MG63 (cell line): ENCODE data around the gene KRT80. TPM values are rescaled to one million over a fixed set of nuclear protein-coding genes. Genes with fewer than 3 reads are reported as not detected.

ENCODE experiments used
- DNase-seq: peaks from one replicate; pipeline ENCODE4 v3.0.0-alpha.2; 2020
- H3K27me3 ChIP-seq: fragments of 250-450 bp; sonication (Bioruptor Pico); 2 replicates; pipeline ENCODE4 v1.5.1; 2020; ENCODE audit warnings: mild to moderate bottlenecking, moderate library complexity
- H3K36me3 ChIP-seq: fragments of 250-450 bp; sonication (Bioruptor Pico); 2 replicates; pipeline ENCODE4 v1.5.1; 2020; ENCODE audit warnings: mild to moderate bottlenecking, moderate library complexity
- H3K4me3 ChIP-seq: fragments of 250-450 bp; sonication (Bioruptor Pico); 2 replicates; pipeline ENCODE4 v1.5.1; 2020; ENCODE audit warnings: mild to moderate bottlenecking, moderate library complexity
- H3K9me3 ChIP-seq: fragments of 250-450 bp; sonication (Bioruptor Pico); 2 replicates; pipeline ENCODE4 v1.5.1; 2020; ENCODE audit warnings: mild to moderate bottlenecking, moderate library complexity
- total RNA-seq: library from RNA; depleted of rRNA; stranded (reverse); fragments of >200 nt; shearing (Covaris generic); gene quantifications from 2 replicates; pipeline ENCODE4 v1.2.3, GENCODE V29; 2014; ENCODE audit warnings: low replicate concordance; rRNA removed

KRT80 gene
- total RNA-seq, 1 experiment from 2014 or later = 18.2 TPM

GRCh38 chr12:52123487-52124186 lies 68.2 kb downstream of the KRT80 start:
- Histone ChIP-seq H3K9me3 (no peaks in the 10 kb centered on the region), H3K36me3 (no peaks in the 10 kb centered on the region), H3K27me3 (no peaks in the 10 kb centered on the region), H3K4me3 (no peak overlapping the region)
- no peak for DNase-seq

GRCh38 chr12:52122904-52123303 lies 68.9 kb downstream of the KRT80 start:
- DNase-seq = no peak
- no peaks in the 10 kb centered on the region for H3K9me3 ChIP-seq
- no peak overlapping the region for H3K4me3 ChIP-seq
- no peaks in the 10 kb centered on the region for H3K27me3 ChIP-seq
- H3K36me3 ChIP-seq = no peaks in the 10 kb centered on the region

GRCh38 chr12:52122540-52122871 lies 69.3 kb downstream of the KRT80 start:
- no peak for DNase-seq
- H3K4me3 ChIP-seq = no peak overlapping the region
- H3K9me3 ChIP-seq = no peaks in the 10 kb centered on the region
- H3K36me3 ChIP-seq = no peaks in the 10 kb centered on the region
- H3K27me3 ChIP-seq = no peaks in the 10 kb centered on the region

- no peak overlapping the region for H3K4me3 ChIP-seq
- DNase-seq = peak; percentile 56
- H3K27me3 ChIP-seq = no peaks in the 10 kb centered on the region
- H3K9me3 ChIP-seq = no peaks in the 10 kb centered on the region
- H3K36me3 ChIP-seq = no peaks in the 10 kb centered on the region
These were observed 69.8 kb downstream of the KRT80 start for GRCh38 chr12:52121824-52122539.

- DNase-seq = no peak
- Histone ChIP-seq H3K36me3 (no peaks in the 10 kb centered on the region), H3K4me3 (no peak overlapping the region), H3K9me3 (no peaks in the 10 kb centered on the region), H3K27me3 (no peaks in the 10 kb centered on the region)
These were observed 70.6 kb downstream of the KRT80 start for GRCh38 chr12:52120951-52121823.

- Histone ChIP-seq H3K9me3 (no peaks in the 10 kb centered on the region), H3K4me3 (no peak overlapping the region), H3K36me3 (no peaks in the 10 kb centered on the region), H3K27me3 (no peaks in the 10 kb centered on the region)
- no peak for DNase-seq
These were observed 72.2 kb downstream of the KRT80 start for GRCh38 chr12:52119398-52120254.

Other genes with a start within 250 kb of the KRT80 start
- 0.57 and 1.9 TPM in 2 replicates for gene ACVR1B, start 240.3 kb downstream of the KRT80 start, total RNA-seq
- gene TAMALIN, start 185.1 kb downstream of the KRT80 start, total RNA-seq = 1.4 and 2.0 TPM in 2 replicates
- 4.4 TPM in 1 of 2 replicates, not detected in the other for gene NR4A1, start 140.6 kb downstream of the KRT80 start, total RNA-seq
- 45.4 and 110 TPM in 2 replicates for gene ATG101, start 122.0 kb downstream of the KRT80 start, total RNA-seq
- not detected in 2 replicates for gene SMIM41, start 112.3 kb downstream of the KRT80 start, total RNA-seq
- gene KRT7, start 41.2 kb upstream of the KRT80 start, total RNA-seq = 163 and 302 TPM in 2 replicates
- 13.3 and 13.6 TPM in 2 replicates for gene KRT86, start 82.6 kb upstream of the KRT80 start, total RNA-seq
- 2.2 and 3.8 TPM in 2 replicates for gene KRT81, start 99.5 kb upstream of the KRT80 start, total RNA-seq
- gene KRT83, start 129.4 kb upstream of the KRT80 start, total RNA-seq = not detected in 2 replicates
- not detected in 2 replicates for gene KRT85, start 175.5 kb upstream of the KRT80 start, total RNA-seq
- not detected in 2 replicates for gene KRT84, start 193.6 kb upstream of the KRT80 start, total RNA-seq
- gene KRT82, start 214.3 kb upstream of the KRT80 start, total RNA-seq = not detected in 2 replicates
- gene KRT75, start 242.4 kb upstream of the KRT80 start, total RNA-seq = not detected in 2 replicates